Measurements from ENCODE around the gene HIGD2A. TPM values are rescaled to one million over a fixed set of nuclear protein-coding genes. Genes with fewer than 3 reads are reported as not detected.

The HIGD2A gene
- total RNA-seq, 4 donors from 2014 or later = 4.6 to 74.5 (median 26.7) TPM

GRCh38 chr5:176438959-176439757, 50.6 kb downstream of the HIGD2A start:
- no peak for DNase-seq
- H3K9me3 ChIP-seq = no peaks in the 10 kb centered on the region
- H3K27ac ChIP-seq = no peak overlapping the region
- intact Hi-C loops (cut with DNase I; ENCODE audit: low total_unique reads) = no loop called here
- H3K36me3 ChIP-seq = no peaks in the 10 kb centered on the region
- no peak for TF ChIP-seq POLR2A (IDR thresholded peaks at IDR 0.05)
- TF ChIP-seq CTCF (IDR thresholded peaks at IDR 0.05) = no peak
- no peaks in the 10 kb centered on the region for H3K27me3 ChIP-seq
- no peaks in the 10 kb centered on the region for H3K4me1 ChIP-seq
- H3K4me3 ChIP-seq = no peak overlapping the region

MicroRNAs within 50 kb of the gene (microRNA counts, 767-probe panel; counts per million panel counts)
- microRNA hsa-miR-1271-5p = 0 counts per million in 2 donors

Small RNA genes lying within 50 kb of the gene (microRNA-seq; reads per million reads assigned to microRNA genes)
- gene MIR1271 (ENCODE audit: borderline microRNAs expressed, borderline replicate concordance) = 7.4 reads per million, percentile 13 among the genes with 10 or more reads in this experiment

Small RNA genes lying within 50 kb of the gene (small RNA-seq; reads per million reads assigned to genes)
- not detected for gene AC010297.1
- not detected for gene MIR1271

Other genes starting within 250 kb of the HIGD2A start
- gene SIMC1, start 150.3 kb upstream of the HIGD2A start, total RNA-seq = 10 to 100 TPM in 2 of 4 donors, 1 to 10 TPM in 2; 1.5 to 43.0 (median 14.9) TPM
- gene KIAA1191, start 27.0 kb upstream of the HIGD2A start, total RNA-seq = 100 to 1,000 TPM in 1 of 4 donors, 10 to 100 TPM in 3; 57.0 to 112 (median 67.5) TPM
- 10 to 100 TPM in 2 of 4 donors, 1 to 10 TPM in 2; 4.1 to 21.2 (median 9.6) TPM for gene ARL10, start 23.3 kb upstream of the HIGD2A start, total RNA-seq
- gene NOP16, start 153 bp upstream of the HIGD2A start, total RNA-seq = 10 to 100 TPM in 1 of 4 donors, 1 to 10 TPM in 2, under 1 TPM in 1; 0.51 to 17.8 (median 7.9) TPM
- 100 to 1,000 TPM in 1 of 4 donors, 10 to 100 TPM in 3; 34.7 to 162 (median 63.4) TPM for gene CLTB, start 27.8 kb downstream of the HIGD2A start, total RNA-seq
- gene FAF2, start 59.6 kb downstream of the HIGD2A start, total RNA-seq = 10 to 100 TPM; 12.3 to 47.8 (median 32.5) TPM
- 10 to 100 TPM in 2 of 4 donors, 1 to 10 TPM in 2; 1.2 to 32.6 (median 9.2) TPM for gene RNF44, start 148.7 kb downstream of the HIGD2A start, total RNA-seq
- gene CDHR2, start 160.6 kb downstream of the HIGD2A start, total RNA-seq = under 1 TPM in 3 of 4 donors, not detected in 1; under 0.01 to 0.35 (median 0.09) TPM
- 1 to 10 TPM in 1 of 4 donors, under 1 TPM in 1, not detected in 2; 0.40 to 1.4 TPM for gene GPRIN1, start 221.4 kb downstream of the HIGD2A start, total RNA-seq
- not detected for gene SNCB, start 241.8 kb downstream of the HIGD2A start, total RNA-seq
- gene EIF4E1B, start 241.9 kb downstream of the HIGD2A start, total RNA-seq = not detected